Heart left ventricle (tissue), 13 donors: ENCODE results near the gene ARHGAP8.

Experiments used
- CTCF ChIP-seq, 12 donors: fragments of 200-600 bp; sonication (generic) in 4 of 12; IDR thresholded peaks; one replicate each; pipeline versions ENCODE4 v1.5.0 to v1.8.0; 2018 to 2022; ENCODE audit warnings: antibody characterized with exemption in 12 of 12, mild to moderate bottlenecking in 5 of 12
- POLR2A ChIP-seq, 2 donors: fragments of 450-650 bp; IDR thresholded peaks; one replicate each; pipeline ENCODE4 v1.6.1; 2017; ENCODE audit warnings: antibody characterized with exemption in 2 of 2, mild to moderate bottlenecking in 2 of 2, moderate library complexity in 2 of 2
- donor health status: ischemic (EF 13 %, LVEDD 7.1; RV severe dilation, severe dysfunction).
- donor health status: DM: no; HTN: yes; CAD: no.
- donor health status: DM: no; HTN: no; CAD: no.
- donor health status: ischemic (EF 25% LVEDD 6.9; RV normal size, moderate dysfunction).
- donor health status: ischemic (EF 25% LVEDD 5.7; RV mildly dilated, moderate dysfunction).
- donor health status: ischemic (EF 35%, LVEDD 5.7; RV mildly dilated, moderate dysfunction).
- donor health status: nonischemic (EF 11% LVEDD 7.7; RV severe dilation, severe dysfunction).
- donor health status: DM: yes; HTN: yes; CAD: no.
- donor health status: PGD.
- donor health status: ischemic (EF 29% LVEDD 5.4; RV normal size, mild dysfunction).
- donor health status: nonischemic (EF 23%, LVEDD 6.1; RV moderate dilation, normal function).

DNA sequence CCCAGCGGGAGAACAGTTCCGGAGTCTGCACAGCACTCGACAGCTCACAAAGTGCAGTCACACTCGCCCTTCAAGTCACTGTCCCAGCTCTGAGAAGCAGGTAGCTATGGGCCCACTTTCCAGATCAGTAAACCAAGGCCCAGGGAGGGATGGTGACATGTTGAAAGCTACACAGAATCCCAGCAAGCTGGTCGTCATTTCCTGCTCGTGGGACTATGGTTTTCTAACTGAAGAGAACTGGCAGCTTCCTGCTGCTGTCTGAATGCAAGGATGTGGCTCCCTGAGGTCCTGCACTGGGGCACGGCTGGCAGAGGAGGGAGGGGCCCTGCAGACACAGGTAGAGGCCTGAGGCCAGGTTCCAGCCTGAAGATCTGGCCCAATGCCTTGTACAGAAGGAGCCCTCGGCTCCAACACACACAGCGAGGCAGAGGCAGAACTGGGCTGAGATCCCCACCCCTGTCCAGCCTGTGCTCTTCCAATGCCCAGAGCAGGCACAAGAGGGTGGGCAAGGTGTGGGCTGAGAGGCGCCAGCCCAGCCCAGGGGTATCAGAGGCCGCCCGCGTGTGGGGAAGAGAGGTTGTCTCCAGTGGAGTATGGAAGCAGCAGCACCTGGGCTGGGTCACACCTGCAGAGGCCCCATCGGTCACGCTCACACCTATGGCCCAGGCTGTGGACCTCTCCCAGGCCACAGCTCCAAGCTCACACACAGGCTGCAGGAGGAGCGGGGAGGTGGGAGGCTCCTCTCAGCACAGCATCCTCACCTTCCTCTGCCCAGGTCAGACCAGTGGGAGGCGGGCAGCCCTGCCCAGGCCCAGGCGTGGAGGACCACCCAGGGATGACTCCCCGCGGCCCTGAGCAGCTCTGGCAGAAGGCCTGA lies 138.3 kb downstream of the ARHGAP8 start:
- TF ChIP-seq CTCF (IDR thresholded peaks at IDR 0.05), result no peak
- no peak for TF ChIP-seq POLR2A (IDR thresholded peaks at IDR 0.05)
